ENCODE data around the gene ERRFI1.

DNA sequence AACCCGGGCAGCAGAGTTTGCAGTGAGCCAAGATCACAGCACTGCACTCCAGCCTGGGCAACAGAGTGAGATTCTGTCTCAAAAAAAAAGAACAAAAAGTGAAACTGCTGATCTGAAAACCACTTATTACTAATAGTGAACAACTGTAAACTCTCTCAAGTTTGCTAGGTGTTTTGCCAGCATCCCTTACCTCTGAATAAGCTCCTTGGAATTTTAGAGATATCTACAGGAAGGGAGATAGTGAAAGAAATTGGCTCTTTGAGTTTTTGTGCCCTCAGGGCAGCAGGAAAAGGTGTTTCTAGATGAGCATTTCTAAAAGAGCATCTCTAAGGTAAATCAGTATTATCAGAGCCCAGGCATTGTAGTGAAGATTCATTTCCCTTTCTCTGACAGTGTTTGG lies 37.5 kb downstream of the ERRFI1 start:
- TF ChIP-seq, protein P1, sequence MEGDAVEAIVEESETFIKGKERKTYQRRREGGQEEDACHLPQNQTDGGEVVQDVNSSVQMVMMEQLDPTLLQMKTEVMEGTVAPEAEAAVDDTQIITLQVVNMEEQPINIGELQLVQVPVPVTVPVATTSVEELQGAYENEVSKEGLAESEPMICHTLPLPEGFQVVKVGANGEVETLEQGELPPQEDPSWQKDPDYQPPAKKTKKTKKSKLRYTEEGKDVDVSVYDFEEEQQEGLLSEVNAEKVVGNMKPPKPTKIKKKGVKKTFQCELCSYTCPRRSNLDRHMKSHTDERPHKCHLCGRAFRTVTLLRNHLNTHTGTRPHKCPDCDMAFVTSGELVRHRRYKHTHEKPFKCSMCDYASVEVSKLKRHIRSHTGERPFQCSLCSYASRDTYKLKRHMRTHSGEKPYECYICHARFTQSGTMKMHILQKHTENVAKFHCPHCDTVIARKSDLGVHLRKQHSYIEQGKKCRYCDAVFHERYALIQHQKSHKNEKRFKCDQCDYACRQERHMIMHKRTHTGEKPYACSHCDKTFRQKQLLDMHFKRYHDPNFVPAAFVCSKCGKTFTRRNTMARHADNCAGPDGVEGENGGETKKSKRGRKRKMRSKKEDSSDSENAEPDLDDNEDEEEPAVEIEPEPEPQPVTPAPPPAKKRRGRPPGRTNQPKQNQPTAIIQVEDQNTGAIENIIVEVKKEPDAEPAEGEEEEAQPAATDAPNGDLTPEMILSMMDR (IDR thresholded peaks at IDR 0.05): no peak
- TF ChIP-seq POLR2A (IDR thresholded peaks at IDR 0.05): no peak
